HL-60 (cell line): ENCODE measurements around the gene SERPINA3.

Source experiments
- CTCF ChIP-seq: IDR thresholded peaks from one replicate; pipeline ENCODE4 v1.5.1; 2011; ENCODE audit warnings: low read length, control low read depth, inconsistent platforms; ENCODE audit not compliant: insufficient read depth
- GABPA ChIP-seq: IDR thresholded peaks from 2 replicates; pipeline ENCODE4 v1.6.1; 2012; ENCODE audit warnings: low read depth
- POLR2AphosphoS5 ChIP-seq: IDR thresholded peaks from 2 replicates; pipeline ENCODE4 v1.6.1; 2012; ENCODE audit warnings: low read depth

- TF ChIP-seq CTCF (no peak), GABPA (no peak), POLR2AphosphoS5 (no peak)
Observed at GRCh38 chr14:94573475-94574277, 38.5 kb upstream of the SERPINA3 start.
